HG03342 (cell line): ENCODE measurements around the gene RCC1.
A peak's percentile ranks its signal among the peaks of the same experiment; 100 is the strongest.
"Not testable (repeated sequence)": the region's sequence is repeated elsewhere in the genome, so short reads cannot be mapped to it uniquely, and the experiment has no call there.

Experiments used
- ATAC-seq: cut with Tn5 transposase; IDR thresholded peaks from one replicate; pipeline ENCODE4 v1.9.1; 2021; ENCODE audit warnings: mild to moderate bottlenecking, moderate library complexity; ENCODE audit not compliant: unreplicated experiment

RCC1 gene

GRCh38 chr1:28510273-28510969 lies 4.6 kb downstream of the RCC1 start:
- no peak for ATAC-seq

GRCh38 chr1:28510970-28511440 lies 5.2 kb downstream of the RCC1 start:
- ATAC-seq = no peak

GRCh38 chr1:28512058-28512611 lies 6.3 kb downstream of the RCC1 start:
- ATAC-seq = no peak

GRCh38 chr1:28514445-28514933 lies 8.6 kb downstream of the RCC1 start:
- not testable (repeated sequence) for ATAC-seq

GRCh38 chr1:28516518-28516956 lies 10.7 kb downstream of the RCC1 start:
- ATAC-seq = no peak

- ATAC-seq = peak; percentile 2
Observed at GRCh38 chr1:28517649-28517999, 11.8 kb downstream of the RCC1 start.

- ATAC-seq = peak; percentile 76
Observed at GRCh38 chr1:28518000-28518744, 12.3 kb downstream of the RCC1 start.

- no peak for ATAC-seq
Observed at GRCh38 chr1:28518745-28519341, 13.0 kb downstream of the RCC1 start.

GRCh38 chr1:28519946-28520725 lies 14.3 kb downstream of the RCC1 start:
- ATAC-seq = no peak

- ATAC-seq = not testable (repeated sequence)
Observed at GRCh38 chr1:28520796-28521195, 15.0 kb downstream of the RCC1 start.

- no peak for ATAC-seq
Observed at GRCh38 chr1:28521502-28522164, 15.8 kb downstream of the RCC1 start.

- not testable (repeated sequence) for ATAC-seq
Observed at GRCh38 chr1:28522537-28522936, 16.7 kb downstream of the RCC1 start.

- not testable (repeated sequence) for ATAC-seq
Observed at GRCh38 chr1:28525002-28525642, 19.3 kb downstream of the RCC1 start.

GRCh38 chr1:28526886-28527285 lies 21.0 kb downstream of the RCC1 start:
- no peak for ATAC-seq

GRCh38 chr1:28530456-28530855 lies 24.6 kb downstream of the RCC1 start:
- ATAC-seq = no peak

- ATAC-seq = no peak
Observed at GRCh38 chr1:28534671-28535070, 28.8 kb downstream of the RCC1 start.

GRCh38 chr1:28535180-28535579 lies 29.3 kb downstream of the RCC1 start:
- ATAC-seq = no peak

GRCh38 chr1:28537457-28538199 lies 31.8 kb downstream of the RCC1 start:
- no peak for ATAC-seq

- ATAC-seq = no peak
Observed at GRCh38 chr1:28538286-28538685, 32.4 kb downstream of the RCC1 start.
